Measurements from ENCODE around the gene CERS4. TPM values are rescaled to one million over a fixed set of nuclear protein-coding genes. Genes with fewer than 3 reads are reported as not detected.
"Not testable (repeated sequence)": the region's sequence is repeated elsewhere in the genome, so short reads cannot be mapped to it uniquely, and the experiment has no call there.

Gene CERS4
- total RNA-seq, 1 experiment from 2014 or later = 66.9 TPM

- no peak overlapping the region for H3K4me3 ChIP-seq (ENCODE audit: low read depth, low read length)
- no peaks in the 10 kb centered on the region for H3K36me3 ChIP-seq (ENCODE audit: control insufficient read depth, insufficient read depth, low read length)
- ChIA-PET POLR2A (no interaction called here), CTCF (no interaction called here)
- Mint-ChIP-seq H3K27me3 (ENCODE audit: insufficient read depth, unreplicated experiment) (no peaks in the 10 kb centered on the region), H3K4me1 (ENCODE audit: low read depth, unreplicated experiment) (no peaks in the 10 kb centered on the region), H3K4me3 (ENCODE audit: unreplicated experiment) (no peak overlapping the region), H3K27ac (ENCODE audit: unreplicated experiment) (no peak overlapping the region), H3K36me3 (ENCODE audit: insufficient read depth, unreplicated experiment) (peaks cover 4% of the 10 kb centered on the region), H3K9me3 (ENCODE audit: unreplicated experiment) (no peaks in the 10 kb centered on the region)
- no peaks in the 10 kb centered on the region for H3K9me3 ChIP-seq
- H3K27me3 ChIP-seq (replicated peaks; ENCODE audit: control insufficient read depth, insufficient read depth, low read length) = no peaks in the 10 kb centered on the region
- TF ChIP-seq, protein P1, sequence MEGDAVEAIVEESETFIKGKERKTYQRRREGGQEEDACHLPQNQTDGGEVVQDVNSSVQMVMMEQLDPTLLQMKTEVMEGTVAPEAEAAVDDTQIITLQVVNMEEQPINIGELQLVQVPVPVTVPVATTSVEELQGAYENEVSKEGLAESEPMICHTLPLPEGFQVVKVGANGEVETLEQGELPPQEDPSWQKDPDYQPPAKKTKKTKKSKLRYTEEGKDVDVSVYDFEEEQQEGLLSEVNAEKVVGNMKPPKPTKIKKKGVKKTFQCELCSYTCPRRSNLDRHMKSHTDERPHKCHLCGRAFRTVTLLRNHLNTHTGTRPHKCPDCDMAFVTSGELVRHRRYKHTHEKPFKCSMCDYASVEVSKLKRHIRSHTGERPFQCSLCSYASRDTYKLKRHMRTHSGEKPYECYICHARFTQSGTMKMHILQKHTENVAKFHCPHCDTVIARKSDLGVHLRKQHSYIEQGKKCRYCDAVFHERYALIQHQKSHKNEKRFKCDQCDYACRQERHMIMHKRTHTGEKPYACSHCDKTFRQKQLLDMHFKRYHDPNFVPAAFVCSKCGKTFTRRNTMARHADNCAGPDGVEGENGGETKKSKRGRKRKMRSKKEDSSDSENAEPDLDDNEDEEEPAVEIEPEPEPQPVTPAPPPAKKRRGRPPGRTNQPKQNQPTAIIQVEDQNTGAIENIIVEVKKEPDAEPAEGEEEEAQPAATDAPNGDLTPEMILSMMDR (IDR thresholded peaks at IDR 0.05; ENCODE audit: insufficient read depth in 1 of 2, low read depth in 1 of 2, low read length in 1 of 2, severe bottlenecking in 1 of 2, unreplicated experiment in 1 of 2) = no peak
- BruUV-seq (replicated peaks) = no TSS peak
- no peak for DNase-seq
- no peaks in the 10 kb centered on the region for H3K4me1 ChIP-seq
- intact Hi-C loops (cut with micrococcal nuclease; ENCODE audit: unreplicated experiment) = no loop called here
Observed at GRCh38 chr19:8192221-8192820, 16.8 kb upstream of the CERS4 start.

GRCh38 chr19:8194528-8195267 lies 14.5 kb upstream of the CERS4 start:
- ChIA-PET CTCF (no interaction called here), POLR2A (no interaction called here)
- no peaks in the 10 kb centered on the region for H3K27me3 ChIP-seq (replicated peaks; ENCODE audit: control insufficient read depth, insufficient read depth, low read length)
- H3K4me1 Mint-ChIP-seq (ENCODE audit: low read depth, unreplicated experiment) = no peaks in the 10 kb centered on the region
- TF ChIP-seq, protein P1 (IDR thresholded peaks at IDR 0.05; ENCODE audit: insufficient read depth in 1 of 2, low read depth in 1 of 2, low read length in 1 of 2, severe bottlenecking in 1 of 2, unreplicated experiment in 1 of 2) = no peak
- no peak overlapping the region for H3K27ac Mint-ChIP-seq (ENCODE audit: unreplicated experiment)
- intact Hi-C loops (cut with micrococcal nuclease; ENCODE audit: unreplicated experiment) = no loop called here
- no peaks in the 10 kb centered on the region for H3K36me3 Mint-ChIP-seq (ENCODE audit: insufficient read depth, unreplicated experiment)
- H3K4me3 ChIP-seq (ENCODE audit: low read depth, low read length) = no peak overlapping the region
- no peaks in the 10 kb centered on the region for H3K27me3 Mint-ChIP-seq (ENCODE audit: insufficient read depth, unreplicated experiment)
- DNase-seq = no peak
- H3K36me3 ChIP-seq (ENCODE audit: control insufficient read depth, insufficient read depth, low read length) = no peaks in the 10 kb centered on the region
- no peaks in the 10 kb centered on the region for H3K4me1 ChIP-seq
- BruUV-seq (replicated peaks) = no TSS peak
- no peak overlapping the region for H3K4me3 Mint-ChIP-seq (ENCODE audit: unreplicated experiment)
- no peaks in the 10 kb centered on the region for H3K9me3 ChIP-seq
- no peaks in the 10 kb centered on the region for H3K9me3 Mint-ChIP-seq (ENCODE audit: unreplicated experiment)

- Mint-ChIP-seq H3K27ac (ENCODE audit: unreplicated experiment) (no peak overlapping the region), H3K4me3 (ENCODE audit: unreplicated experiment) (no peak overlapping the region), H3K27me3 (ENCODE audit: insufficient read depth, unreplicated experiment) (no peaks in the 10 kb centered on the region), H3K9me3 (ENCODE audit: unreplicated experiment) (no peaks in the 10 kb centered on the region), H3K36me3 (ENCODE audit: insufficient read depth, unreplicated experiment) (no peaks in the 10 kb centered on the region), H3K4me1 (ENCODE audit: low read depth, unreplicated experiment) (no peaks in the 10 kb centered on the region)
- DNase-seq = no peak
- TF ChIP-seq, protein P1 (IDR thresholded peaks at IDR 0.05; ENCODE audit: insufficient read depth in 1 of 2, low read depth in 1 of 2, low read length in 1 of 2, severe bottlenecking in 1 of 2, unreplicated experiment in 1 of 2) = no peak
- no peaks in the 10 kb centered on the region for H3K27me3 ChIP-seq (replicated peaks; ENCODE audit: control insufficient read depth, insufficient read depth, low read length)
- H3K4me3 ChIP-seq (ENCODE audit: low read depth, low read length) = no peak overlapping the region
- BruUV-seq (replicated peaks) = no TSS peak
- H3K4me1 ChIP-seq = no peaks in the 10 kb centered on the region
- CTCF ChIA-PET = no interaction called here
- no peaks in the 10 kb centered on the region for H3K36me3 ChIP-seq (ENCODE audit: control insufficient read depth, insufficient read depth, low read length)
- POLR2A ChIA-PET = no interaction called here
- H3K9me3 ChIP-seq = no peaks in the 10 kb centered on the region
- intact Hi-C loops (cut with micrococcal nuclease; ENCODE audit: unreplicated experiment) = no loop called here
Observed at GRCh38 chr19:8196271-8196927, 12.8 kb upstream of the CERS4 start.

DNA sequence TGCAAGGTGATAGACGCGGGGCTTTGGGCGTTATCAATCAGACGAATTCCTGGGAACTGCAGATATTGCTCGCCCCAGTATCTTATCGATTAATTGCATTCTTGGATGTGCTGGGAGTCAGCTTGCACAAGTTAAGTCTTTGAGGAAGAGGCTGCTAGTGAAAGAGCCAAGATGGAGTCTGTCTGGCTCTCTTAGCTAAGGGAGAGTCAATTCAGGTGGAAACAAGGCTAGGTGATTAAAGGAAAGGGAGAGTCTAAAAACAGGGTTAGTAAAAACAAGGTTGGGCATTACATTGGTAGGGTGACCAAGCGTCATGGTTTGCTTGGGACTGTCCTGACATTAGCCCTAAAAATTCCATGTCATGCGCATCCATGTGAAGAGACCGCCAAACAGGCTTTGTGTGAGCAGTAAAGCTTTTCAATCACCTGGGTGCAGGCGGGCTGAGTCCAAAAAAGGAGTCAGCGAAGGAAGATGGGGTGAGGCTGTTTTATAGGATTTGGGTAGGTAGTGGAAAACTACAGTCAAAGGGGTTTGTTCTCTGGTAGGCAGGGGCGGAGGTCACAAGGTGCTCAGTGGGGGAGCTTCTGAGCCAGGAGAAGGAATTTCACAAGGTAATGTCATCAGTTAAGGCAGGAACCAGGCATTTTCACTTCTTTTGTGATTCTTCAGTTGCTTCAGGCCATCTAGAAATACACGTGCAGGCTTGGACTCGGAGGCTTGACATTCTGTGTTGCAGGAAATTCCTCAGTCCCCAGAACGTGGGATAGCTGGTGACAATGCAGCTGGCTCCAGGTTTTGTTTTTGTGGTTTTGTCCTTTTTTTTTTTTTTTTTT lies 5.7 kb upstream of the CERS4 start:
- H3K4me3 Mint-ChIP-seq (ENCODE audit: unreplicated experiment); H3K27me3 ChIP-seq (replicated peaks; ENCODE audit: control insufficient read depth, insufficient read depth, low read length); BruUV-seq (replicated peaks); CTCF ChIA-PET; DNase-seq; H3K9me3 Mint-ChIP-seq (ENCODE audit: unreplicated experiment); POLR2A ChIA-PET; H3K9me3 ChIP-seq; H3K4me3 ChIP-seq (ENCODE audit: low read depth, low read length); H3K27me3 Mint-ChIP-seq (ENCODE audit: insufficient read depth, unreplicated experiment); intact Hi-C loops (cut with micrococcal nuclease; ENCODE audit: unreplicated experiment); H3K36me3 Mint-ChIP-seq (ENCODE audit: insufficient read depth, unreplicated experiment); H3K36me3 ChIP-seq (ENCODE audit: control insufficient read depth, insufficient read depth, low read length): not testable (repeated sequence)
- Mint-ChIP-seq H3K27ac (ENCODE audit: unreplicated experiment) (peak overlapping the region; percentile 42), H3K4me1 (ENCODE audit: low read depth, unreplicated experiment) (peaks cover 26% of the 10 kb centered on the region)
- H3K4me1 ChIP-seq = peaks cover 31% of the 10 kb centered on the region

All from Caco-2 (cell line).